Measurements from ENCODE around the gene PRKN. TPM values are rescaled to one million over a fixed set of nuclear protein-coding genes. Genes with fewer than 3 reads are reported as not detected.

Gene PRKN
- total RNA-seq, 1 experiment from 2014 or later: 0.46 TPM

- no TSS peak for BruUV-seq (replicated peaks)
- Histone ChIP-seq H3K36me3 (ENCODE audit: control insufficient read depth, insufficient read depth, low read length) (no peaks in the 10 kb centered on the region), H3K9me3 (ENCODE audit: control insufficient read depth, insufficient read depth, low read depth, low read length) (no peaks in the 10 kb centered on the region), H3K4me3 (ENCODE audit: low read depth in 2 of 2, low read length in 2 of 2) (no peak overlapping the region), H3K27ac (ENCODE audit: low read length) (no peak overlapping the region), H3K27me3 (ENCODE audit: control insufficient read depth, insufficient read depth, low read length) (no peaks in the 10 kb centered on the region), H3K4me1 (ENCODE audit: control insufficient read depth, insufficient read depth, low read length) (no peaks in the 10 kb centered on the region)
- ChIA-PET CTCF (no interaction called here), POLR2A (no interaction called here)
- in situ Hi-C loops (cut with HindIII; ENCODE audit: low pct_unique_long_range_greater_than_20kb, low sequenced_read_pairs) (no loop called here), intact Hi-C loops (cut with micrococcal nuclease; ENCODE audit: unreplicated experiment) (no loop called here)
- no peak for ATAC-seq
- TF ChIP-seq REST (IDR thresholded peaks at IDR 0.05; ENCODE audit: insufficient read depth in 1 of 2, low read depth in 2 of 2, low read length in 1 of 2) (no peak), TCF7L2 (IDR thresholded peaks at IDR 0.05; ENCODE audit: low read depth, low read length) (no peak), SIN3A (IDR thresholded peaks at IDR 0.05; ENCODE audit: borderline replicate concordance, insufficient read depth, low read depth, low read length) (no peak), POLR2AphosphoS5 (IDR thresholded peaks at IDR 0.05; ENCODE audit: low read depth, low read length) (no peak), CTCF (IDR thresholded peaks at IDR 0.05) (no peak)
- no peak for DNase-seq (ENCODE audit: low read depth, low spot score)
Observed at GRCh38 chr6:162082520-162082919, 645.0 kb downstream of the PRKN start.

GRCh38 chr6:162078667-162079066, 648.9 kb downstream of the PRKN start:
- DNase-seq (ENCODE audit: low read depth, low spot score) (no peak), ATAC-seq (no peak)
- no peak overlapping the region for H3K27ac ChIP-seq (ENCODE audit: low read length)
- no peaks in the 10 kb centered on the region for H3K9me3 ChIP-seq (ENCODE audit: control insufficient read depth, insufficient read depth, low read depth, low read length)
- POLR2A ChIA-PET: no interaction called here
- no peak overlapping the region for H3K4me3 ChIP-seq (ENCODE audit: low read depth in 2 of 2, low read length in 2 of 2)
- H3K27me3 ChIP-seq (ENCODE audit: control insufficient read depth, insufficient read depth, low read length): no peaks in the 10 kb centered on the region
- CTCF ChIA-PET: no interaction called here
- in situ Hi-C loops (cut with HindIII; ENCODE audit: low pct_unique_long_range_greater_than_20kb, low sequenced_read_pairs) (no loop called here), intact Hi-C loops (cut with micrococcal nuclease; ENCODE audit: unreplicated experiment) (no loop called here)
- H3K36me3 ChIP-seq (ENCODE audit: control insufficient read depth, insufficient read depth, low read length): no peaks in the 10 kb centered on the region
- no TSS peak for BruUV-seq (replicated peaks)
- no peaks in the 10 kb centered on the region for H3K4me1 ChIP-seq (ENCODE audit: control insufficient read depth, insufficient read depth, low read length)
- TF ChIP-seq REST (IDR thresholded peaks at IDR 0.05; ENCODE audit: insufficient read depth in 1 of 2, low read depth in 2 of 2, low read length in 1 of 2) (no peak), SIN3A (IDR thresholded peaks at IDR 0.05; ENCODE audit: borderline replicate concordance, insufficient read depth, low read depth, low read length) (no peak), CTCF (IDR thresholded peaks at IDR 0.05) (no peak), TCF7L2 (IDR thresholded peaks at IDR 0.05; ENCODE audit: low read depth, low read length) (no peak), POLR2AphosphoS5 (IDR thresholded peaks at IDR 0.05; ENCODE audit: low read depth, low read length) (no peak)
